ENCODE measurements around the gene NTN1.

The NTN1 gene

GRCh38 chr17:9218064-9218635, 196.8 kb downstream of the NTN1 start:
- DNase-seq (ENCODE audit: low read depth) = no peak

GRCh38 chr17:9218911-9219310, 197.6 kb downstream of the NTN1 start:
- DNase-seq (ENCODE audit: low read depth) = no peak

GRCh38 chr17:9219631-9220397, 198.5 kb downstream of the NTN1 start:
- DNase-seq (ENCODE audit: low read depth) = no peak

- DNase-seq (ENCODE audit: low read depth) = no peak
Measured at GRCh38 chr17:9220398-9221146, 199.3 kb downstream of the NTN1 start.

GRCh38 chr17:9221147-9221921, 200.0 kb downstream of the NTN1 start:
- no peak for DNase-seq (ENCODE audit: low read depth)

GRCh38 chr17:9221922-9222180, 200.5 kb downstream of the NTN1 start:
- no peak for DNase-seq (ENCODE audit: low read depth)

GRCh38 chr17:9223531-9223930, 202.2 kb downstream of the NTN1 start:
- DNase-seq (ENCODE audit: low read depth) = no peak

- no peak for DNase-seq (ENCODE audit: low read depth)
Measured at GRCh38 chr17:9224485-9224884, 203.2 kb downstream of the NTN1 start.

- no peak for DNase-seq (ENCODE audit: low read depth)
Measured at GRCh38 chr17:9225305-9226101, 204.2 kb downstream of the NTN1 start.

GRCh38 chr17:9226130-9226793, 205.0 kb downstream of the NTN1 start:
- no peak for DNase-seq (ENCODE audit: low read depth)

- no peak for DNase-seq (ENCODE audit: low read depth)
Measured at GRCh38 chr17:9226794-9227135, 205.5 kb downstream of the NTN1 start.

GRCh38 chr17:9227819-9228407, 206.6 kb downstream of the NTN1 start:
- no peak for DNase-seq (ENCODE audit: low read depth)

- no peak for DNase-seq (ENCODE audit: low read depth)
Measured at GRCh38 chr17:9228408-9229159, 207.3 kb downstream of the NTN1 start.

- DNase-seq (ENCODE audit: low read depth) = no peak
Measured at GRCh38 chr17:9229160-9229825, 208.0 kb downstream of the NTN1 start.

- DNase-seq (ENCODE audit: low read depth) = no peak
Measured at GRCh38 chr17:9229826-9230201, 208.5 kb downstream of the NTN1 start.

GRCh38 chr17:9230346-9230745, 209.0 kb downstream of the NTN1 start:
- no peak for DNase-seq (ENCODE audit: low read depth)

- DNase-seq (ENCODE audit: low read depth) = no peak
Measured at GRCh38 chr17:9230861-9231260, 209.6 kb downstream of the NTN1 start.

GRCh38 chr17:9231449-9232154, 210.3 kb downstream of the NTN1 start:
- no peak for DNase-seq (ENCODE audit: low read depth)

GRCh38 chr17:9232155-9232475, 210.8 kb downstream of the NTN1 start:
- DNase-seq (ENCODE audit: low read depth) = no peak
